Mammary epithelial cell (primary cell): ENCODE results near the gene IGLL5.

Experiments used
- EZH2 ChIP-seq: IDR thresholded peaks from 2 replicates; pipeline ENCODE4 v1.6.1; 2012; ENCODE audit warnings: low read length, inconsistent platforms, borderline replicate concordance
- TF ChIP-seq, protein P1 (sequence below), 2 donors: IDR thresholded peaks in 1 of 2; conservative IDR thresholded peaks in 1 of 2; 2 replicates each; pipeline ENCODE4 v1.5.1; 2011 to 2012; ENCODE audit warnings: inconsistent platforms in 2 of 2, low read length in 2 of 2, mild to moderate bottlenecking in 2 of 2, control low read depth in 1 of 2, low read depth in 1 of 2; ENCODE audit not compliant: insufficient read depth in 1 of 2; ENCODE audit errors: extremely low read depth in 1 of 2

GRCh38 chr22:22856885-22857606 lies 30.6 kb upstream of the IGLL5 start:
- TF ChIP-seq, protein P1, sequence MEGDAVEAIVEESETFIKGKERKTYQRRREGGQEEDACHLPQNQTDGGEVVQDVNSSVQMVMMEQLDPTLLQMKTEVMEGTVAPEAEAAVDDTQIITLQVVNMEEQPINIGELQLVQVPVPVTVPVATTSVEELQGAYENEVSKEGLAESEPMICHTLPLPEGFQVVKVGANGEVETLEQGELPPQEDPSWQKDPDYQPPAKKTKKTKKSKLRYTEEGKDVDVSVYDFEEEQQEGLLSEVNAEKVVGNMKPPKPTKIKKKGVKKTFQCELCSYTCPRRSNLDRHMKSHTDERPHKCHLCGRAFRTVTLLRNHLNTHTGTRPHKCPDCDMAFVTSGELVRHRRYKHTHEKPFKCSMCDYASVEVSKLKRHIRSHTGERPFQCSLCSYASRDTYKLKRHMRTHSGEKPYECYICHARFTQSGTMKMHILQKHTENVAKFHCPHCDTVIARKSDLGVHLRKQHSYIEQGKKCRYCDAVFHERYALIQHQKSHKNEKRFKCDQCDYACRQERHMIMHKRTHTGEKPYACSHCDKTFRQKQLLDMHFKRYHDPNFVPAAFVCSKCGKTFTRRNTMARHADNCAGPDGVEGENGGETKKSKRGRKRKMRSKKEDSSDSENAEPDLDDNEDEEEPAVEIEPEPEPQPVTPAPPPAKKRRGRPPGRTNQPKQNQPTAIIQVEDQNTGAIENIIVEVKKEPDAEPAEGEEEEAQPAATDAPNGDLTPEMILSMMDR (conservative IDR thresholded peaks at IDR 0.05 in 1 of 2, IDR thresholded peaks at IDR 0.05 in 1 of 2; ENCODE audit: extremely low read depth in 1 of 2, insufficient read depth in 1 of 2, low read depth in 1 of 2, low read length in 2 of 2): no peak
- TF ChIP-seq EZH2: no peak
